DMS114 treated with DMSO at 0.1 percent for 48 hours (cell line): ENCODE results near the gene DHRS7B.
"Not testable (repeated sequence)": the region's sequence is repeated elsewhere in the genome, so short reads cannot be mapped to it uniquely, and the experiment has no call there.

Experiments
- DNase-seq: peaks from one replicate; lab custom pipeline; 2025; ENCODE audit not compliant: unreplicated experiment; lab: John Stamatoyannopoulos, UW

The DHRS7B gene

DNA sequence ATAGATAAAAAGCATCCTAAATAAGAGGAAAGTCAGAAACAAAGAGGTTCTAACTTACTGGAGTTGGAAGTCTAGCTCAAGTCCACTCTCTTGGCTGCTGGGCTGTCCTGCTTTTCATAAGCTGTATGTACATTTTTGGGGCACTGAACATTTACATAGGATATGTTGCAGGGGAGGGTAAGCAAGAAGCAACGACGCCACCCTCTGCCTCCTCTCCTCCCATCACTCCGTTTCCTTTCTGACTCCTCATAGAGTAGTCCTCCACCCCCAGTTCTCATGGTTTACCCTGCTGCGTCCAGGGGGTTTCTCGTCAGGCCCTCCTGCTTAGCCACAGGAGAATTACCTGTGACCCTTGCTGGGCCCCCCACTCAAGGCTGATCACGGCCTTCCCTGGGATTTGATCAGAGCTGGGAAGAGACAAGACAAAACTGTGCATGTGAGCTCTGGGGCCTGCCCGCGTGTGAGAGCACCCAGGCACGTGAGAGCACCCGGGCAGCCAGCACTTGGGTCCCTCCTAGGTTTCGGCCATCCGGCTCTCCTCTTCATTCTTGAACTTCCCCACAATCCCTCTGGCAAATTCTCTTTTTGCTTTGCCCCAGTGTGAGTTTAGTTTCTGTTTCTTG, 50.1 kb downstream of the DHRS7B start:
- DNase-seq, result no peak

DNA sequence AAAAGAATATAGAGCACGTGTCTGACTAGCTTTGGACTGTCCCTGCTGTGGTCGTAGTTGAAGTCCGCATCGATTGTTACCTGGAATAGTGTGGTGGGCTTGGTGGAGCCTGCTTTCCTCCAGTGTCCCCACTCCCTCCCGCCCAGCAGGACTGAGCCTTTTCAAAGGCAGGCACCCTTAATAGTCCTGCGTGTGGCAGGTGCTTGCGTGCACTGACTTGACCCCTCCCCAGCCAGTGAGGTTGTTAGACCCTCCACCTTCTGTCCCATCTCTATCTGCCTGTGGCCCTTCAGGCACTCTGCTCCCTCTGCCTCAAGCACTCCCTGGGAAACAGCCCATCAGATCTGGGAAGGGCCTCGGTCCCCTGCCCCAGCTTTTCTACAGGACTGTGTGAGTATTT, 50.6 kb downstream of the DHRS7B start:
- DNase-seq, result no peak

- no peak for DNase-seq
Observed at GRCh38 chr17:21177854-21178600, 51.3 kb downstream of the DHRS7B start.

DNA sequence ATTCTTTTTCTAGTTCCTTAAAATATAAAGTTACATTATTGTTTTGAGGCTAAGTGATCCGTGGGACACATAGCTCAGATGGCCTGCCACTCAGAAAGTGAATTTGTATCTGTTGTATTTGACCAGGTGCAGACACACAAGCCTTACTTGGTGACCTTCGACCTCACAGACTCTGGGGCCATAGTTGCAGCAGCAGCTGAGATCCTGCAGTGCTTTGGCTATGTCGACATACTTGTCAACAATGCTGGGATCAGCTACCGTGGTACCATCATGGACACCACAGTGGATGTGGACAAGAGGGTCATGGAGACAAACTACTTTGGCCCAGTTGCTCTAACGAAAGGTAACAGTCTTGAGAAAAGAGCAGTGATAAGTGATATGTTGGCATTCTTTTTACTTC, 56.7 kb downstream of the DHRS7B start:
- DNase-seq, result no peak

DNA sequence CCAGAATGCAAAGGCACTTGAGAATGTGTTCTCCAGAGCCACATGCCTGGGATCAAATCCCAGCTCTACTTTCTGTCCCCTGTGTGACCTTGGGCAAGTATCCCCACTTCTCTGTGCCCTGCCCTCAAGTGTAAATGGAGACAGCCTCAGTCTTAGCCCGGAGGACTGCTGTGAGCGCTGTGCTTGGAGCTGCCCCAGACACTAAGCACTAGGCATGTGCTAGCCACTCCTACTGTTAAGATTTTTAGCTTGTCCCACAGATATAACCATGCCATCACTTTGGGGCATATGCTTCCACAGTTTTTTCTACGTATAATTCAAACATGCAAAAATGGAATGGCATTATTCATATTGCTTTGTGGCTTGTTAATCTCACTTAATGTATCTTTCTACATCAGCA, 57.8 kb downstream of the DHRS7B start:
- no peak for DNase-seq

DNA sequence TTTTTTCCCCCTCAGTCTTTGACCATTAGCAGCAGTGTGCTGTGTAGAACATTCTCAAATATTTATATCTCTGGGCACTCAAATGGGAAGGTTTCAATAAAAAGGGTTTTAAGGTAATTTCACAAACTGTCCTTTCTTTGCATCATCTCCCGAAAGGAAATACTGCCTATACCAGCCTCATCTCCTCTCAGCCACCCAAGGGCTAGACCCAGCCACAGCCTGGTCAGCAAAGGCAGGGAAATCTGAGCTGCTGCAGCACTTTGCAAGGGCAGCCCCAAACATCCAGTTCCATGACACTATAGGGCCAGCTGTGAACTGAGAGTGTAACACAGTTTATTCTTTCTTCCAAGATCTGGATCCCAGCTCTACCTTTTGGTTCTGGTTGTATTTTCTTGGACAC, 58.3 kb downstream of the DHRS7B start:
- DNase-seq, result no peak

GRCh38 chr17:21186399-21187187, 59.8 kb downstream of the DHRS7B start:
- no peak for DNase-seq

DNA sequence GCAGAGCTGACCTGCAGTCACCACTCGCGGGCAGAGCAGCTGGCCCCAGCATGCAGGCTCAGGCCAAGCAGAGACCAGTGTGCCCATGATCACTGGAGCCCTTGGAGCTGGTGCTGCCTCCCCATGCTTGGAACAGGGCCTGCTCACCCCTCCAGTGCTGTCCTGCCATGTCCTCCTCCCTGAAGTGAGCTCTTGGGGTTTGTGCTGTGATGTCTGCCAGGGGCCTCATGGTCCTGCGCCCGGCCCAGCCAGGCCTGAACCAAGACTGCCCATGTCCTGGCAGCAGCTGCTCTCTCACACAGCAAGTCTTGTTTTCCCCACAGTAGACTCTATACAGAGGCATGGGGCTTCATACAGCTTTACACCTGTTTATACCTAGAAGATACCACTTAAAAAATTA, 62.6 kb downstream of the DHRS7B start:
- no peak for DNase-seq

DNA sequence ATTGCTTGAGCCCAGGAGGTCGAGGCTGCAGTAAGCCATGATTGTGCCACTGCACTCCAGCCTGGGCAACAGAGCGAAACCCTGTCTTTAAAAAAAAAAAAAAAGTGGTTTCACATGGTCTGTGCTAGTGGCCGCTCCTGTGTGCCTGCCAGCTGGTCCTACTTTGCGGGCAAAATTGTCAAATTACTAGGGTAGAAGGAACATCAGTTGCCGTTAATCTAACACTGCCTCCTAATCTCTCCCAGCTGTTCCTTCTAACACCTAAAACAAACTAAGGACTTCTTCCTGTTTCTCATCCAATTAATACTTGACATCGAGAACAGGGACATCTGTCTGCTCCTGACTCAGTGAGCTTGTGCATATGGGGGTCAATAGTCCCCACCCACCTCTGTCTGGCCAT, 63.3 kb downstream of the DHRS7B start:
- no peak for DNase-seq

GRCh38 chr17:21191698-21192097, 64.9 kb downstream of the DHRS7B start:
- no peak for DNase-seq

- not testable (repeated sequence) for DNase-seq
Observed at GRCh38 chr17:21192414-21192813, 65.7 kb downstream of the DHRS7B start.

DNA sequence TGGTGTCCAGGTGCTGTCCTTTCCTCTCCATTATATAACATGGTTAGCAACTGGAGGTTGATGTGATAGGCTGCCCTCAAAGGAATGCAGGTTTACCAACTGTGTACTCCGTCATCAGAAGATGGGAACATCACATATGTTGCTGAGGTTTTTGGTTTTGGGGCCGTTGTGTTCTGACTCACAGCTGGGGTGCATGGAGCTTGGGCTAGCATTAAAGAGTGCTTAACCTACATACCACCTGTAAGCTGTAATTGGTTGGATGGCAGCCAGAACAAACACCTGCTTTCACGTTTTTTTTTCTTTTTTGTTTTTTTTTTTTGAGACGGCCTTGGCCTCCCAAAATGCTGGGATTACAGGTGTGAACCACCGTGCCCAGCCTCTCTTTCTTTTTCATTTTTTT, 66.3 kb downstream of the DHRS7B start:
- DNase-seq, result no peak

DNA sequence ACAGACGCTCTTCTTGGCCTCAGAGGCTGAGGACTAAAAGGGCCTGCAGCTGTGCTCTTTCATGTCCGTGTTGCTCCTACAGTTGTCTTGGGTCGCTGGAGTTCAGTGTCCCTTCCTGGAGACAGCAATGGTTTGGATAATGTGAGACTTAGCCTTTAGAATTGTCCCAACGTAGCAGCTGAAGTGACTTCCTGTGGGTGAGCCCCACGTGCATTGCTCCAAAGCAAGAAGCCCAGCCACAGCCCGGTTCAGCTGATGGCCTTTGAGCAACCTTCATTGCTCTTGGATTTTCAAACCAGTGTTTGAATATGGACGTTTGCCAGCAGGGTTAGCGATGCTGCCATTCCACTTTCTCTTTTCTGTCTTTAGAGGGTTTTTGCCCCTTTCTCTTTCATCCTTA, 67.5 kb downstream of the DHRS7B start:
- no peak for DNase-seq

DNA sequence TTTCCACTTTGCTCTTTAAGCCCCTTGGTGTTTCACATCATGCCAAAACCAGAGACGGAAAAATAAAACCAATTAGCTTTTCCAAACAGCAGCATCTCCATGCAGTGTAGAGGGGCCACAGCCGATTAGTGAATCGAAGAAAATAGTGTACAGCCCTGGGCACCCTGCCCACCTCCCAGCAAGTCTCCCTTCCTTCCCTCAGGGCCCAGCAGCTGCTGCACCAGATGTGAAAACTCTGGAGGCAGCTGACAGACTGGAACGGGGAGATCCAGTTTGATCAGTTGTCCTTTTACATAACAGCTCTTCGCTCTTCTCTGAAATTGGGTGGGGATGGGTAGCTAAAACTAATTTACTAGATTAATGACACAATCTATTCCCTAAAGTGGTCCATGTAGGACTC, 67.9 kb downstream of the DHRS7B start:
- DNase-seq, result no peak

DNA sequence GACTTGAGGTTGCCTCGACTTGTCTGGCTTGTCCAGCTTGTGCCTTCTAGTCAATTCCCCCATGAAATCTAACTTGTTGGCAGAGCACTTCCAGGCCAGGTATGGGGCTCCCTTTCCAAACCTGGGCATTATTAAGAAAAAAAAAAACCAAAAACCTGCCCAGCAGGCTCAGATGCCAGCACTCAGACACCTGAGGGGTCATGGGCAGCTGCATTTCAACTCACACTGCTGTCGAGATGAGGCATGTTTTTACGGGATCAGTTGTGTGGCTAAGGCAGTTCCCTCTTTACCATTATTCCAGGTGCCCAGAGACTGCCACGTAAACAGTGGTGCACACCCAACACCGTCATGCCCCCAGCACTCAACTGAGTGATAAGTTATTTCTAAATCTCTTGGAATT, 69.4 kb downstream of the DHRS7B start:
- no peak for DNase-seq

- DNase-seq, result no peak
Observed at GRCh38 chr17:21198411-21198810, 71.6 kb downstream of the DHRS7B start.

- DNase-seq, result no peak
Observed at GRCh38 chr17:21199311-21199710, 72.5 kb downstream of the DHRS7B start.

GRCh38 chr17:21199856-21200255, 73.1 kb downstream of the DHRS7B start:
- DNase-seq, result no peak

DNA sequence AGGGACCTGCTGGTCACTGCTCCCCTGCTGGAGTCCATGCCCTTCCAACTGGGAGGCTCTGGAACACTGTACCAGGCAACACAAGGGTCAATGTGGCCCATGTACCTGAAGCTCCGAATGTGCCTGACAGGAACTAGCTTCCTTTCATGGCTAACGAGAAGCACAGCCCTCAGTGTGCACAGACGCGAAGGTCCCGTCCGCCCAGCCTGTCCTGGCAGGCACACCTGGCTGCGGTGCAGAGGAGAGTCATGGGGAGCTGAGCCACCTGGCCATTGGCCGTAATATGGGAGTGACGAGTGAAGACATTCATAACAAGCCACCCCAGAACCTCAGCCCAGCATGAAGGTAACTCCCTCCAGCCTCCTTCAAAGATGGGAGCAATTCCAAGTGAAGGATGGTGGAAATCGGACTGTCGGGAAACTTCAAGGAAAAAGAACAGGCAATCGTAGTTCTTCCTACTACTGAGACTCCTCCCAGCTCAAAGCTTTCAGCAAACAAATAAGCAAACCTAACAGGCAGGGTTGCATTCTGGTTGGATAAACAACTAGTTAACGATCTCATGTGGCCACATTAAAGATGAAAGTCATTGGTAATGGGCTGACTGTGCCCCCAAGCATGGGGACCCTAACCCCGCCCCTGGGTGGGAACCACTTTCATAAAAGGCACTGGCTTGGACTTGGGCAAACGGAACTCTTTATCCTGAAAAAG, 74.0 kb downstream of the DHRS7B start:
- DNase-seq, result no peak

- no peak for DNase-seq
Observed at GRCh38 chr17:21201298-21201595, 74.5 kb downstream of the DHRS7B start.

DNA sequence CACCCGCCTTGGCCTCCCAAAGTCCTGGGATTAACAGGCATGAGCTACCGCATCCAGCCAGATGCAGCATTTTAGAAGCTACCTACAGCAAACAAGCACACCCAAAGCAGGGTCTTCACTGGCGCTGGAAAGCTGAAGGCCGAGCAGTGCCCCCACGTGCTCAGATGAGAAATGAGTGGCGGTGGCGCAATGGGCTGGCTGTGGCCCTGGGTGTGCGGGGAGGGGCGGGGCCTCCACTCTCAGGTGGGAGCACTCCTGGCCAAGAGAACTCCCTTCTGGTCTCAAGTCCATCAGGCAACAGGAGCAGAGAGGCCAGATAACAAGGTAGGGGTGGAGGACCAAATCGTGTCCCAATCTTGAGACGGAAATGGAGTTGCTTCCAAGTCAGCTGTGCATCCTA, 75.1 kb downstream of the DHRS7B start:
- DNase-seq, result no peak

- DNase-seq, result no peak
Observed at GRCh38 chr17:21202512-21202911, 75.7 kb downstream of the DHRS7B start.
